H1 (cell line): ENCODE data around the gene LRR1. TPM values are rescaled to one million over a fixed set of nuclear protein-coding genes. Genes with fewer than 3 reads are reported as not detected.

Source experiments
- CTCF ChIA-PET: fragments of 300-600 bp; sonication (Branson Sonifier 250); formaldehyde crosslinking; loops from one replicate; lab custom pipeline; 2021; ENCODE audit not compliant: partially characterized antibody; lab: Charles Lee
- POLR2A ChIA-PET: fragments of 300-600 bp; sonication (Branson Sonifier 250); formaldehyde crosslinking; loops from one replicate; lab custom pipeline; 2021; ENCODE audit warnings: inconsistent platforms; ENCODE audit not compliant: partially characterized antibody; lab: Charles Lee
- DNase-seq, 2 experiments: peaks; one replicate each; pipeline versions ENCODE4 v3.0.0 to v3.0.0-alpha.2; 2010 to 2022; ENCODE audit warnings: low spot score in 2 of 2, low read depth in 1 of 2, mixed read lengths in 1 of 2
- FAIRE-seq: peaks from 2 replicates; lab custom pipeline; 2011; peaks lifted over from hg19 to GRCh38; lab: Jason Lieb, UNC
- H2AFZ ChIP-seq: 2 replicates; pipeline ENCODE4 v1.8.1; 2012; ENCODE audit warnings: low read length, inconsistent platforms
- H2AK5ac ChIP-seq: 2 replicates; pipeline ENCODE4 v1.6.1; 2013; ENCODE audit warnings: low read depth, low read length
- H2BK120ac ChIP-seq: replicated peaks from 2 replicates; pipeline ENCODE3; 2013; ENCODE audit warnings: low read depth, low read length, inconsistent platforms
- H2BK12ac ChIP-seq: 2 replicates; pipeline ENCODE4 v1.6.1; 2013; ENCODE audit warnings: low read depth, low read length
- H2BK15ac ChIP-seq: 2 replicates; pipeline ENCODE4 v1.6.1; 2013; ENCODE audit warnings: low read length
- H2BK20ac ChIP-seq: 2 replicates; pipeline ENCODE4 v1.6.1; 2013; ENCODE audit warnings: low read length
- H2BK5ac ChIP-seq: 2 replicates; pipeline ENCODE4 v1.6.1; 2013; ENCODE audit warnings: low read depth, low read length
- H3K14ac ChIP-seq: 2 replicates; pipeline ENCODE4 v1.6.1; 2013; ENCODE audit warnings: inconsistent platforms; ENCODE audit not compliant: insufficient read length
- H3K18ac ChIP-seq: 2 replicates; pipeline ENCODE4 v1.6.1; 2013; ENCODE audit warnings: low read length; ENCODE audit errors: extremely low read depth
- H3K23ac ChIP-seq: 2 replicates; pipeline ENCODE4 v1.6.1; 2013; ENCODE audit warnings: inconsistent platforms; ENCODE audit not compliant: insufficient read length
- H3K23me2 ChIP-seq: 2 replicates; pipeline ENCODE4 v1.6.1; 2013; ENCODE audit warnings: low read depth, low read length
- H3K27ac ChIP-seq: 2 replicates; pipeline ENCODE4 v1.6.1; 2011; ENCODE audit warnings: low read depth, low read length, inconsistent platforms
- H3K27me3 ChIP-seq, 4 experiments: replicated peaks in 1 of 4; 1 replicate in 1 of 4; 2 replicates in 3 of 4; pipeline versions ENCODE4 v1.6.1 to v1.8.1; 2011 to 2013; ENCODE audit warnings: low read length in 3 of 4, mild to moderate bottlenecking in 3 of 4, inconsistent platforms in 2 of 4, mixed read lengths in 2 of 4, moderate library complexity in 1 of 4; ENCODE audit not compliant: control insufficient read depth in 3 of 4, insufficient read depth in 3 of 4; ENCODE audit errors: extremely low read depth in 1 of 4
- H3K36me3 ChIP-seq, 4 experiments: 2 replicates each; pipeline versions ENCODE4 v1.6.1 to v1.8.1; 2011 to 2013; ENCODE audit warnings: mild to moderate bottlenecking in 4 of 4, low read length in 3 of 4, moderate library complexity in 2 of 4, control low read depth in 1 of 4, inconsistent platforms in 1 of 4; ENCODE audit not compliant: insufficient read depth in 4 of 4, control insufficient read depth in 2 of 4
- H3K4ac ChIP-seq: replicated peaks from 2 replicates; pipeline ENCODE3; 2013; ENCODE audit warnings: low read length, low read depth, mixed read lengths, inconsistent platforms; ENCODE audit not compliant: insufficient read length
- H3K4me1 ChIP-seq, 4 experiments: replicated peaks in 1 of 4; 1 replicate in 1 of 4; 2 replicates in 3 of 4; pipeline versions ENCODE4 v1.6.1 to v1.8.1; 2011 to 2013; ENCODE audit warnings: low read length in 3 of 4, inconsistent platforms in 2 of 4, mixed read lengths in 1 of 4; ENCODE audit not compliant: insufficient read depth in 4 of 4, control insufficient read depth in 3 of 4
- H3K4me2 ChIP-seq, 2 experiments: 2 replicates each; pipeline versions ENCODE4 v1.6.1 to v1.8.1; 2011 to 2013; ENCODE audit warnings: low read depth in 2 of 2, low read length in 2 of 2, control low read depth in 1 of 2, inconsistent platforms in 1 of 2, mild to moderate bottlenecking in 1 of 2; ENCODE audit not compliant: insufficient read depth in 1 of 2
- H3K4me3 ChIP-seq, 4 experiments: fragments of 200-600, 300-600 bp in 1 of 4; sonication (generic), shearing (Covaris generic), sonication (Bioruptor Twin) in 1 of 4; 2 replicates each; pipeline versions ENCODE4 v1.5.1 to v1.8.1; 2011 to 2016; ENCODE audit warnings: low read length in 4 of 4, low read depth in 3 of 4, control low read depth in 2 of 4, inconsistent platforms in 2 of 4, mild to moderate bottlenecking in 2 of 4, mixed read lengths in 1 of 4, moderate library complexity in 1 of 4; ENCODE audit not compliant: insufficient read depth in 2 of 4; ENCODE audit errors: extremely low read depth in 1 of 4
- H3K56ac ChIP-seq: replicated peaks from 2 replicates; pipeline ENCODE3; 2013; ENCODE audit warnings: low read depth, mild to moderate bottlenecking, mixed read lengths, low read length, inconsistent platforms; ENCODE audit not compliant: insufficient read length
- H3K79me1 ChIP-seq: 2 replicates; pipeline ENCODE4 v1.6.1; 2013; ENCODE audit warnings: low read depth, low read length, control low read depth
- H3K79me2 ChIP-seq, 2 experiments: 2 replicates each; pipeline versions ENCODE4 v1.6.1 to v1.8.1; 2012 to 2013; ENCODE audit warnings: low read length in 2 of 2, mild to moderate bottlenecking in 2 of 2, inconsistent platforms in 1 of 2; ENCODE audit not compliant: insufficient read depth in 2 of 2, control insufficient read depth in 1 of 2
- H3K9ac ChIP-seq, 4 experiments: replicated peaks in 1 of 4; 1 replicate in 1 of 4; 2 replicates in 3 of 4; pipeline versions ENCODE4 v1.6.1 to v1.8.1; 2011 to 2013; ENCODE audit warnings: low read depth in 3 of 4, low read length in 3 of 4, control low read depth in 2 of 4, mild to moderate bottlenecking in 2 of 4, moderate library complexity in 2 of 4, inconsistent platforms in 1 of 4; ENCODE audit errors: extremely low read depth in 1 of 4
- H3K9me3 ChIP-seq, 2 experiments: 2 replicates each; pipeline versions ENCODE4 v1.6.1 to v1.8.1; 2012 to 2013; ENCODE audit warnings: mild to moderate bottlenecking in 2 of 2, moderate library complexity in 2 of 2, control low read depth in 1 of 2, inconsistent platforms in 1 of 2, low read depth in 1 of 2, low read length in 1 of 2, mixed read lengths in 1 of 2; ENCODE audit not compliant: insufficient read depth in 2 of 2
- H4K20me1 ChIP-seq, 2 experiments: replicated peaks in 1 of 2; 2 replicates each; pipeline versions ENCODE3 to v1.8.1; 2011 to 2013; ENCODE audit warnings: inconsistent platforms in 2 of 2, low read length in 2 of 2, mild to moderate bottlenecking in 1 of 2; ENCODE audit not compliant: insufficient read depth in 2 of 2, control insufficient read depth in 1 of 2
- H4K5ac ChIP-seq: 2 replicates; pipeline ENCODE4 v1.6.1; 2013; ENCODE audit warnings: low read length, low read depth, mixed read lengths, inconsistent platforms; ENCODE audit not compliant: insufficient read length
- H4K8ac ChIP-seq: 2 replicates; pipeline ENCODE4 v1.8.0; 2013; ENCODE audit warnings: mild to moderate bottlenecking, moderate library complexity, low read length, inconsistent platforms; ENCODE audit not compliant: insufficient read depth; ENCODE audit errors: extremely low read depth
- H4K91ac ChIP-seq: replicated peaks from 2 replicates; pipeline ENCODE3; 2013; ENCODE audit warnings: low read length, mixed read lengths, inconsistent platforms; ENCODE audit not compliant: insufficient read length
- CHD2 ChIP-seq: IDR thresholded peaks from 2 replicates; pipeline ENCODE4 v1.6.1; 2012; ENCODE audit warnings: low read length, improper control_type of control experiment
- POU5F1 ChIP-seq: IDR thresholded peaks from 2 replicates; pipeline ENCODE4 v1.6.1; 2011; ENCODE audit warnings: low read depth, mild to moderate bottlenecking, low read length, moderate library complexity
- YY1 ChIP-seq: IDR thresholded peaks from 2 replicates; pipeline ENCODE4 v1.6.1; 2011; ENCODE audit warnings: low read depth, mild to moderate bottlenecking, low read length
- WGBS, 2 experiments: shearing (Covaris generic) in 1 of 2; methylation state at CpG; one replicate each; pipeline versions ENCODE4 v1.1.6 to v1.1.7; 2013 to 2015; ENCODE audit warnings: low lambda C conversion rate in 2 of 2, mixed read lengths in 2 of 2, inconsistent platforms in 1 of 2, low coverage in 1 of 2, missing lambda C conversion rate in 1 of 2; ENCODE audit not compliant: insufficient replicate concordance in 2 of 2, insufficient coverage in 1 of 2, insufficient read length in 1 of 2; ENCODE audit errors: extremely low coverage in 1 of 2, missing lambda C conversion rate in 1 of 2; 5-methylcytosine and 5-hydroxymethylcytosine counted together
- polyA plus RNA-seq, 7 experiments: library from polyadenylated mRNA; depleted of rRNA in 3 of 7; stranded (reverse) in 5 of 7; unstranded in 2 of 7; fragments of >200 nt in 5 of 7; fragments of 200-250 nt in 2 of 7; gene quantifications; 1 replicate in 5 of 7; 2 replicates in 1 of 7; 4 replicates in 1 of 7; pipeline versions ENCODE4 v1.2.1 to v1.2.3, GENCODE V29; 2011 to 2013; ENCODE audit warnings: missing spikeins in 2 of 7, mixed read lengths in 2 of 7
- total RNA-seq: library from RNA; stranded (reverse); fragmentation: NEBNext Ultra II Directional; extraction: Animal tissue kit (Norgen Biotek cat#: 25700); gene quantifications from 2 replicates; pipeline ENCODE4 v1.2.1, GENCODE V29; 2021

Gene LRR1
- total and polyA plus RNA-seq, 2 of the 8 experiments (the other 6 are each of a cell fraction or from before 2014, with no cell fraction given), result 30.7 to 37.5 TPM

GRCh38 chr14:49553892-49554291 is 44.8 kb upstream of the LRR1 start:
- Histone ChIP-seq H4K8ac (no peak overlapping the region), H3K27me3 (no peaks in the 10 kb centered on the region), H3K27ac (no peak overlapping the region), H3K14ac (no peak overlapping the region), H3K18ac (no peak overlapping the region), H3K9ac (no peak overlapping the region), H3K9me3 (no peaks in the 10 kb centered on the region; a peak in 2 of 4 replicates), H3K4me3 (no peak overlapping the region), H3K36me3 (no peaks in the 10 kb centered on the region), H3K79me2 (no peaks in the 10 kb centered on the region), H2BK5ac (no peak overlapping the region), H2BK12ac (no peak overlapping the region), H3K4me2 (no peak overlapping the region), H3K4me1 (peaks cover 0 to 9% (median 6%) of the 10 kb centered on the region in 4 experiments; a peak in 3 of 7 replicates), H2AFZ (no peak overlapping the region), H2BK20ac (no peak overlapping the region), H2AK5ac (no peak overlapping the region), H4K91ac (no peak overlapping the region), H4K5ac (no peak overlapping the region), H3K4ac (no peak overlapping the region), H3K56ac (no peak overlapping the region), H3K23ac (no peak overlapping the region), H3K23me2 (no peaks in the 10 kb centered on the region), H2BK15ac (no peak overlapping the region), H3K79me1 (no peaks in the 10 kb centered on the region), H2BK120ac (no peak overlapping the region), H4K20me1 (no peaks in the 10 kb centered on the region)
- ChIA-PET CTCF (interaction anchor here (0.7 to 2.1 kb wide), 4 partner anchors 16 to 92 kb away, joined by 3 to 9 read pairs (median 4); partner anchors contain the start of gene RPS29), POLR2A (interaction anchor here (1.1 to 1.9 kb wide), 2 partner anchors 28 to 42 kb away, joined by 3 to 5 read pairs; no protein-coding TSS in a partner anchor)
- peak in 1 of 2 experiments; percentile 5 for DNase-seq
- FAIRE-seq, result no peak
- WGBS, 2 experiments, result 60% methylated on average over 3 of the region's 3 CpGs; no CpG with 5 or more reads in 1 of the 2 experiments
- TF ChIP-seq YY1 (0 out of 2 replicates have a peak, but pooled peaks have one; percentile 31), CHD2 (no peak), POU5F1 (0 out of 2 replicates have a peak, but pooled peaks have one; percentile 55)
